CD14-positive monocyte (primary cell): Measurements from ENCODE around the gene EPS15. TPM values are rescaled to one million over a fixed set of nuclear protein-coding genes. Genes with fewer than 3 reads are reported as not detected.

Source experiments
- DNase-seq, 3 donors: peaks; one replicate each; pipeline ENCODE4 v3.0.0-alpha.2; 2011 to 2022
- H2AFZ ChIP-seq: 2 replicates; pipeline ENCODE4 v1.6.0; 2012; ENCODE audit warnings: mild to moderate bottlenecking, low read depth, low read length, inconsistent platforms; ENCODE audit not compliant: insufficient read depth, poor library complexity, severe bottlenecking
- H3K27ac ChIP-seq, 2 donors: 1 replicate in 1 of 2; 2 replicates in 1 of 2; pipeline ENCODE4 v1.5.1; 2012 to 2013; ENCODE audit warnings: low read length in 2 of 2, control low read depth in 1 of 2, inconsistent platforms in 1 of 2, low read depth in 1 of 2, mild to moderate bottlenecking in 1 of 2
- H3K27me3 ChIP-seq, 2 donors: one replicate each; pipeline versions ENCODE4 v1.6.0 to v1.6.1; 2011 to 2013; ENCODE audit warnings: low read length in 2 of 2; ENCODE audit not compliant: control insufficient read depth in 2 of 2, insufficient read depth in 2 of 2
- H3K36me3 ChIP-seq, 2 donors: replicated peaks in 1 of 2; 1 replicate in 1 of 2; 2 replicates in 1 of 2; pipeline versions ENCODE4 v1.5.1 to v1.6.1; 2012 to 2013; ENCODE audit warnings: low read length in 2 of 2, control low read depth in 1 of 2, inconsistent platforms in 1 of 2, mild to moderate bottlenecking in 1 of 2; ENCODE audit not compliant: insufficient read depth in 2 of 2, control insufficient read depth in 1 of 2
- H3K4me1 ChIP-seq, 2 donors: 1 replicate in 1 of 2; 2 replicates in 1 of 2; pipeline versions ENCODE4 v1.5.1 to v1.6.1; 2012 to 2013; ENCODE audit warnings: low read length in 2 of 2, control low read depth in 1 of 2, inconsistent platforms in 1 of 2, mild to moderate bottlenecking in 1 of 2, moderate library complexity in 1 of 2; ENCODE audit not compliant: insufficient read depth in 2 of 2, control insufficient read depth in 1 of 2
- H3K4me2 ChIP-seq: replicated peaks from 2 replicates; pipeline ENCODE3; 2012; ENCODE audit warnings: low read length, moderate library complexity, mild to moderate bottlenecking; ENCODE audit not compliant: poor library complexity, severe bottlenecking; ENCODE audit errors: extremely low read depth
- H3K4me3 ChIP-seq, 3 experiments: fragments of 200-600 bp in 1 of 3; sonication (generic) in 1 of 3; replicated peaks in 1 of 3; 1 replicate in 2 of 3; 2 replicates in 1 of 3; pipeline ENCODE4 v1.5.1; 2011 to 2013; ENCODE audit warnings: low read length in 3 of 3, mild to moderate bottlenecking in 3 of 3, control low read depth in 2 of 3, low read depth in 2 of 3, inconsistent platforms in 1 of 3, moderate library complexity in 1 of 3
- H3K79me2 ChIP-seq: 2 replicates; pipeline ENCODE4 v1.6.0; 2012; ENCODE audit warnings: mild to moderate bottlenecking, control low read depth, inconsistent platforms, low read length, moderate library complexity; ENCODE audit not compliant: insufficient read depth
- H3K9ac ChIP-seq: 2 replicates; pipeline ENCODE4 v1.6.0; 2017; ENCODE audit warnings: low read length, mild to moderate bottlenecking; ENCODE audit not compliant: insufficient read depth, poor library complexity, severe bottlenecking
- H3K9me3 ChIP-seq, 2 donors: replicated peaks in 1 of 2; 1 replicate in 1 of 2; 2 replicates in 1 of 2; pipeline versions ENCODE4 v1.5.1 to v1.6.1; 2012 to 2013; ENCODE audit warnings: low read length in 2 of 2, control low read depth in 1 of 2; ENCODE audit not compliant: control insufficient read depth in 1 of 2, insufficient read depth in 1 of 2
- H4K20me1 ChIP-seq: 2 replicates; pipeline ENCODE4 v1.6.0; 2012; ENCODE audit warnings: mild to moderate bottlenecking, low read length, control low read depth, moderate library complexity; ENCODE audit not compliant: insufficient read depth
- H3K27ac Mint-ChIP-seq, 7 donors: one replicate each; pipeline ENCODE4 v1.8.0; 2020; ENCODE audit warnings: mild to moderate bottlenecking in 7 of 7, mixed read lengths in 7 of 7, moderate library complexity in 6 of 7, inconsistent platforms in 2 of 7
- H3K27me3 Mint-ChIP-seq, 3 donors: one replicate each; pipeline ENCODE4 v1.8.0; 2021 to 2022; ENCODE audit warnings: low read depth in 3 of 3, mild to moderate bottlenecking in 3 of 3, mixed read lengths in 3 of 3, moderate library complexity in 3 of 3, inconsistent platforms in 1 of 3
- H3K36me3 Mint-ChIP-seq, 2 donors: one replicate each; pipeline ENCODE4 v1.8.0; 2020; ENCODE audit warnings: mixed read lengths in 2 of 2, inconsistent platforms in 1 of 2, mild to moderate bottlenecking in 1 of 2
- H3K4me1 Mint-ChIP-seq: one replicate; pipeline ENCODE4 v1.8.0; 2020; ENCODE audit warnings: mild to moderate bottlenecking, mixed read lengths
- H3K4me3 Mint-ChIP-seq, 2 donors: one replicate each; pipeline ENCODE4 v1.8.0; 2020; ENCODE audit warnings: mild to moderate bottlenecking in 2 of 2, mixed read lengths in 2 of 2, moderate library complexity in 1 of 2
- H3K9me3 Mint-ChIP-seq, 7 donors: one replicate each; pipeline ENCODE4 v1.8.0; 2020 to 2022; ENCODE audit warnings: mixed read lengths in 7 of 7, mild to moderate bottlenecking in 6 of 7, moderate library complexity in 6 of 7, inconsistent platforms in 2 of 7
- CTCF ChIP-seq: fragments of 200-600 bp; IDR thresholded peaks from one replicate; pipeline ENCODE4 v1.8.0; 2022; ENCODE audit warnings: antibody characterized with exemption, mild to moderate bottlenecking
- WGBS: methylation state at CpG from one replicate; pipeline ENCODE4 v1.1.5; 2013; ENCODE audit warnings: missing lambda C conversion rate; ENCODE audit not compliant: insufficient coverage; 5-methylcytosine and 5-hydroxymethylcytosine counted together
- intact Hi-C, 2 donors: fragments of 100-400 bp; cut with micrococcal nuclease; formaldehyde crosslinking; loops; one replicate each; pipeline versions ENCODE4 v1.15.0 to v1.15.1; 2023
- polyA plus RNA-seq, 3 donors: library from polyadenylated mRNA; depleted of rRNA in 1 of 3; unstranded in 2 of 3; stranded (reverse) in 1 of 3; fragments of 300-500 nt in 2 of 3; fragments of >200 nt in 1 of 3; fragmentation: Illumina TruSeq in 2 of 3; gene quantifications; 1 replicate in 2 of 3; 2 replicates in 1 of 3; pipeline ENCODE4 v1.2.3, GENCODE V29; 2012 to 2021

EPS15 gene
- polyA plus RNA-seq, 3 donors, result 26.7 to 53.6 (median 36.4) TPM

- H2AFZ ChIP-seq, result no peak overlapping the region
- H3K4me3 Mint-ChIP-seq, result no peak overlapping the region
- H3K27me3 Mint-ChIP-seq, result peaks cover 0 to 3% (median 0%) of the 10 kb centered on the region in 3 donors
- H3K36me3 Mint-ChIP-seq, result no peaks in the 10 kb centered on the region
- H3K9me3 Mint-ChIP-seq, result peaks cover 0 to 2% (median 0%) of the 10 kb centered on the region in 7 donors
- H3K27ac ChIP-seq, result no peak overlapping the region
- WGBS, result 100% methylated on average over 1 of the region's 2 CpGs
- H3K36me3 ChIP-seq, result no peaks in the 10 kb centered on the region
- H4K20me1 ChIP-seq, result no peaks in the 10 kb centered on the region
- DNase-seq, result no peak
- H3K9me3 ChIP-seq, result no peaks in the 10 kb centered on the region
- H3K4me3 ChIP-seq, result no peak overlapping the region
- TF ChIP-seq CTCF, result no peak
- no peak overlapping the region for H3K27ac Mint-ChIP-seq
- H3K4me1 Mint-ChIP-seq, result peaks cover 27% of the 10 kb centered on the region
- H3K9ac ChIP-seq, result no peak overlapping the region
- no peaks in the 10 kb centered on the region for H3K79me2 ChIP-seq
- H3K4me1 ChIP-seq, result peaks cover 19 to 22% of the 10 kb centered on the region in 2 donors
- no peak overlapping the region for H3K4me2 ChIP-seq
- no peaks in the 10 kb centered on the region for H3K27me3 ChIP-seq
- intact Hi-C loops, result no loop called here
These were observed 45.9 kb upstream of the EPS15 start for GRCh38 chr1:51565009-51565408.

GRCh38 chr1:51564124-51564523 lies 45.1 kb upstream of the EPS15 start:
- no peak overlapping the region for H2AFZ ChIP-seq
- H3K9me3 ChIP-seq, result no peaks in the 10 kb centered on the region
- H4K20me1 ChIP-seq, result no peaks in the 10 kb centered on the region
- no peak overlapping the region for H3K4me2 ChIP-seq
- peaks cover 0 to 2% (median 0%) of the 10 kb centered on the region in 7 donors for H3K9me3 Mint-ChIP-seq
- no peaks in the 10 kb centered on the region for H3K27me3 ChIP-seq
- intact Hi-C loops, result no loop called here
- no peak for TF ChIP-seq CTCF
- H3K27ac Mint-ChIP-seq, result peak overlapping the region in 3 of 7 donors; percentile 5 to 23 (median 21)
- H3K9ac ChIP-seq, result no peak overlapping the region
- H3K4me1 Mint-ChIP-seq, result peaks cover 18% of the 10 kb centered on the region
- DNase-seq, result peak in 2 of 3 donors; percentile 18 to 52
- H3K4me1 ChIP-seq, result peaks cover 10 to 13% of the 10 kb centered on the region in 2 donors
- no peaks in the 10 kb centered on the region for H3K36me3 Mint-ChIP-seq
- peaks cover 0 to 3% (median 0%) of the 10 kb centered on the region in 3 donors for H3K27me3 Mint-ChIP-seq
- no peak overlapping the region for H3K4me3 ChIP-seq
- H3K4me3 Mint-ChIP-seq, result no peak overlapping the region
- H3K36me3 ChIP-seq, result no peaks in the 10 kb centered on the region
- no peak overlapping the region for H3K27ac ChIP-seq
- H3K79me2 ChIP-seq, result no peaks in the 10 kb centered on the region
